IPS-18a (cell line): ENCODE measurements around the gene LRRK2.
"Not testable (repeated sequence)": the region's sequence is repeated elsewhere in the genome, so short reads cannot be mapped to it uniquely, and the experiment has no call there.

Experiments
- H3K27ac ChIP-seq: one replicate; pipeline ENCODE4 v1.5.1; 2013; ENCODE audit warnings: low read length
- H3K27me3 ChIP-seq: one replicate; pipeline ENCODE4 v1.6.1; 2013; ENCODE audit warnings: mild to moderate bottlenecking, low read length; ENCODE audit not compliant: control insufficient read depth, insufficient read depth
- H3K36me3 ChIP-seq: one replicate; pipeline ENCODE4 v1.6.1; 2013; ENCODE audit warnings: low read depth, low read length; ENCODE audit not compliant: control insufficient read depth
- H3K4me1 ChIP-seq: one replicate; pipeline ENCODE4 v1.6.1; 2013; ENCODE audit warnings: low read depth, low read length; ENCODE audit not compliant: control insufficient read depth
- H3K4me3 ChIP-seq: one replicate; pipeline ENCODE4 v1.5.1; 2013; ENCODE audit warnings: low read length
- H3K9ac ChIP-seq: one replicate; pipeline ENCODE4 v1.6.1; 2013; ENCODE audit warnings: mild to moderate bottlenecking, low read length, moderate library complexity
- H3K9me3 ChIP-seq: one replicate; pipeline ENCODE4 v1.6.1; 2013; ENCODE audit warnings: low read depth, low read length; ENCODE audit not compliant: control insufficient read depth

Gene LRRK2

GRCh38 chr12:40382217-40382616, 157.4 kb downstream of the LRRK2 start:
- Histone ChIP-seq H3K9me3 (no peaks in the 10 kb centered on the region), H3K27me3 (no peaks in the 10 kb centered on the region), H3K4me1 (no peaks in the 10 kb centered on the region)

GRCh38 chr12:40387279-40387678, 162.5 kb downstream of the LRRK2 start:
- not testable (repeated sequence) for H3K36me3 ChIP-seq, H3K9me3 ChIP-seq, H3K9ac ChIP-seq, H3K4me3 ChIP-seq, H3K4me1 ChIP-seq, H3K27me3 ChIP-seq, H3K27ac ChIP-seq

More at GRCh38 chr12:40382217-40382616, 157.4 kb downstream of the LRRK2 start:
- Histone ChIP-seq H3K27ac (no peak overlapping the region), H3K4me3 (no peak overlapping the region), H3K9ac (no peak overlapping the region), H3K36me3 (no peaks in the 10 kb centered on the region)

GRCh38 chr12:40390980-40391379, 166.2 kb downstream of the LRRK2 start:
- Histone ChIP-seq H3K27me3 (no peaks in the 10 kb centered on the region), H3K4me1 (no peaks in the 10 kb centered on the region), H3K4me3 (no peak overlapping the region), H3K9ac (no peak overlapping the region), H3K36me3 (no peaks in the 10 kb centered on the region), H3K9me3 (no peaks in the 10 kb centered on the region), H3K27ac (no peak overlapping the region)

- no peaks in the 10 kb centered on the region for H3K4me1 ChIP-seq
- H3K9me3 ChIP-seq = no peaks in the 10 kb centered on the region
- no peak overlapping the region for H3K4me3 ChIP-seq
- H3K27ac ChIP-seq = no peak overlapping the region
- H3K27me3 ChIP-seq = no peaks in the 10 kb centered on the region
- no peak overlapping the region for H3K9ac ChIP-seq
- H3K36me3 ChIP-seq = no peaks in the 10 kb centered on the region
Measured at GRCh38 chr12:40393026-40393425, 168.2 kb downstream of the LRRK2 start.

DNA sequence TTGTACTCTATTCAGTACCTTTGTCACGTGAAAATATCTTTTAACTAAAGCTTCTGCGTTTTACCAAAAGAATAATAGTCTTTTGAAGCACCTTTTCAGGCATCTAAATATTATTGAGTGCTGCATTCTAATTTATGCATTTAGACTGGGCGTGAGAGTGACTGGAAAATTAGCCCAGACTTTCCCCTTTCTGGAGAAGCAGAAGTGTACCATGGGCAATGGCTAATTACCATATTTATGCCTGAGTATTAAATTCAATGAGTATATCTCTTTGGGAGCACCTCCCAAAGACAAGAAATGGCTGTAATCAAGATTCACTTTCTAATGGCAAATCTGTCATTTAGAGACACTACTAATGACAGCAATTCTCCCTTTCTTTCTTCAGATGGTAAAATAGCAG, 174.9 kb downstream of the LRRK2 start:
- Histone ChIP-seq H3K27ac (no peak overlapping the region), H3K9ac (no peak overlapping the region), H3K36me3 (no peaks in the 10 kb centered on the region), H3K27me3 (no peaks in the 10 kb centered on the region), H3K9me3 (no peaks in the 10 kb centered on the region), H3K4me3 (no peak overlapping the region), H3K4me1 (no peaks in the 10 kb centered on the region)

DNA sequence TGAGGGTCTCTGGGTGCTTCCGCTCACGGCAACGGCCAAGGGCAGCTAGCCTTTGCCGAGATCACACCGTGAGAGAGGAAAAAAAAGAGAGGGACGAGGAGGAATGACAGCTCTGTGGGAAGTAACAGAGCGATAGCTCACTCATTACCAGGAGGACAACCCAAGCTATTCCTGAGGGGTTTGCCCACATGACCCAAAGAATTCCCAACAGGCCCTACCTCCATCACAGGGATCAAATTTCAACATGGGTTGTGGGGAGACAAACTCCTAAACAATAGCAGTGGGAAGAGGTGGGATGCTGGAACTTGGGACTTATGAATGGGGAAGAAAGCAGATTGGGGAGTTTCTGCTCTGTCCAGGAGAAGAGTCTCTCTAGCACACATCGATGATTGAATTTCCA, 180.6 kb downstream of the LRRK2 start:
- Histone ChIP-seq H3K9ac (no peak overlapping the region), H3K4me1 (no peaks in the 10 kb centered on the region), H3K27ac (no peak overlapping the region), H3K36me3 (no peaks in the 10 kb centered on the region), H3K9me3 (no peaks in the 10 kb centered on the region), H3K27me3 (no peaks in the 10 kb centered on the region), H3K4me3 (no peak overlapping the region)
